HepG2 (cell line): ENCODE measurements around the gene PPM1H. TPM values are rescaled to one million over a fixed set of nuclear protein-coding genes. Genes with fewer than 3 reads are reported as not detected.

Experiments
- ATAC-seq: fragments of 200-7000 bp; cut with Tn5 transposase; 3 replicates; pipeline ENCODE4 v1.9.1; 2020; ENCODE audit warnings: mild to moderate bottlenecking, moderate library complexity
- BruUV-seq: library from RNA; stranded (reverse); fragments of 400-500 nt; replicated peaks from 2 replicates; lab custom pipeline; 2021; lab: Mats Ljungman, UMichigan
- CTCF ChIA-PET: fragments of 300-600 bp; formaldehyde crosslinking; extraction: SDS; loops from one replicate; lab custom pipeline; 2021; ENCODE audit warnings: low total read pairs, inconsistent platforms, low intra/inter-chr PET ratio; lab: Yijun Ruan, JAX
- POLR2A ChIA-PET: fragments of 350-600 bp; sonication (Branson Sonifier 250); formaldehyde crosslinking; loops from one replicate; lab custom pipeline; 2020; ENCODE audit warnings: antibody characterized with exemption, inconsistent platforms; lab: Yijun Ruan, JAX
- DNase-seq: peaks from one replicate; pipeline ENCODE4 v3.0.0-alpha.2; 2015; ENCODE audit warnings: low spot score
- FAIRE-seq: peaks from 3 replicates; lab custom pipeline; 2011; peaks lifted over from hg19 to GRCh38; lab: Jason Lieb, UNC
- H2AFZ ChIP-seq: one replicate; pipeline ENCODE4 v1.6.1; 2011; ENCODE audit warnings: low read length, inconsistent platforms
- H3K27ac ChIP-seq: fragments of 300-600 bp; 3 replicates; pipeline ENCODE4 v1.8.0; 2011; ENCODE audit warnings: mixed run types, mild to moderate bottlenecking, mixed read lengths, low read length, inconsistent platforms; ENCODE audit not compliant: insufficient read depth; ENCODE audit errors: extremely low read length
- H3K27me3 ChIP-seq, 2 experiments: fragments of 200-600 bp in 1 of 2; 2 replicates in 1 of 2; 3 replicates in 1 of 2; pipeline versions ENCODE4 v1.6.0 to v1.8.0; 2011; ENCODE audit warnings: low read length in 2 of 2, mild to moderate bottlenecking in 2 of 2, moderate library complexity in 2 of 2, inconsistent platforms in 1 of 2; ENCODE audit not compliant: insufficient read depth in 2 of 2, control insufficient read depth in 1 of 2
- H3K36me3 ChIP-seq, 2 experiments: fragments of 200-600 bp in 1 of 2; replicated peaks in 1 of 2; 2 replicates in 1 of 2; 3 replicates in 1 of 2; pipeline versions ENCODE4 v1.5.1 to v1.8.0; 2011; ENCODE audit warnings: low read length in 2 of 2, inconsistent platforms in 1 of 2; ENCODE audit not compliant: insufficient read depth in 2 of 2, control insufficient read depth in 1 of 2
- H3K4me1 ChIP-seq: 2 replicates; pipeline ENCODE4 v1.5.1; 2012; ENCODE audit warnings: low read length, inconsistent platforms; ENCODE audit not compliant: insufficient read depth
- H3K4me2 ChIP-seq: 2 replicates; pipeline ENCODE4 v1.6.0; 2011; ENCODE audit warnings: low read depth, low read length, inconsistent platforms
- H3K4me3 ChIP-seq, 3 experiments: fragments of 200-600 bp in 1 of 3; sonication (generic), shearing (Covaris generic) in 1 of 3; replicated peaks in 1 of 3; 2 replicates each; pipeline ENCODE4 v1.5.1; 2011 to 2016; ENCODE audit warnings: low read length in 3 of 3, inconsistent platforms in 2 of 3, low read depth in 2 of 3, mild to moderate bottlenecking in 2 of 3, control low read depth in 1 of 3, mixed read lengths in 1 of 3; ENCODE audit not compliant: insufficient read depth in 1 of 3
- H3K79me2 ChIP-seq: one replicate; pipeline ENCODE4 v1.6.1; 2011; ENCODE audit warnings: low read length, inconsistent platforms; ENCODE audit not compliant: insufficient read depth
- H3K9ac ChIP-seq: 2 replicates; pipeline ENCODE4 v1.6.0; 2011; ENCODE audit warnings: mild to moderate bottlenecking, low read depth, low read length, inconsistent platforms; ENCODE audit not compliant: insufficient read depth
- H3K9me3 ChIP-seq: 2 replicates; pipeline ENCODE4 v1.5.1; 2012; ENCODE audit warnings: mild to moderate bottlenecking, low read length
- H4K20me1 ChIP-seq: 2 replicates; pipeline ENCODE4 v1.6.0; 2011; ENCODE audit warnings: inconsistent platforms, mild to moderate bottlenecking, low read length, moderate library complexity; ENCODE audit not compliant: insufficient read depth
- ASH2L ChIP-seq: fragments of 300-600, 200-600 bp; sonication (generic); IDR thresholded peaks from 2 replicates; pipeline ENCODE4 v1.7.0; 2017; ENCODE audit warnings: low read depth, mild to moderate bottlenecking, moderate library complexity, mixed read lengths, low read length; ENCODE audit not compliant: insufficient read length
- ETV6 ChIP-seq: sonication (generic); formaldehyde crosslinking; conservative IDR thresholded peaks from 2 replicates; pipeline ENCODE4 v1.4.0; 2020; ENCODE audit warnings: missing genetic modification reagents
- ISL2 ChIP-seq: sonication (generic); formaldehyde crosslinking; IDR thresholded peaks from 2 replicates; pipeline ENCODE4 v1.5.0; 2020; ENCODE audit warnings: missing genetic modification reagents
- MIER2 ChIP-seq: IDR thresholded peaks from 2 replicates; pipeline ENCODE4 v1.6.1; 2016; ENCODE audit warnings: missing biosample characterization, missing genetic modification reagents
- NFIC ChIP-seq: IDR thresholded peaks from 2 replicates; pipeline ENCODE4 v1.6.1; 2012; ENCODE audit warnings: mild to moderate bottlenecking, low read length, inconsistent platforms
- RARA ChIP-seq: IDR thresholded peaks from 2 replicates; pipeline ENCODE4 v1.6.1; 2016; ENCODE audit warnings: missing genetic modification reagents, missing compliant biosample characterization
- RXRB ChIP-seq: IDR thresholded peaks from 2 replicates; pipeline ENCODE4 v1.6.1; 2016; ENCODE audit warnings: borderline replicate concordance, missing genetic modification reagents, missing compliant biosample characterization
- SOX13 ChIP-seq, 3 experiments: fragments of 450-650 bp in 1 of 3; sonication (generic) in 1 of 3; formaldehyde crosslinking in 1 of 3; IDR thresholded peaks in 2 of 3; conservative IDR thresholded peaks in 1 of 3; 2 replicates each; pipeline versions ENCODE4 v1.5.0 to v1.6.1; 2016 to 2020; ENCODE audit warnings: antibody characterized with exemption in 1 of 3, mild to moderate bottlenecking in 1 of 3, missing compliant biosample characterization in 1 of 3, missing genetic modification reagents in 1 of 3, moderate library complexity in 1 of 3
- SSRP1 ChIP-seq: IDR thresholded peaks from 2 replicates; pipeline ENCODE4 v1.6.1; 2016; ENCODE audit warnings: control low read depth
- YY1 ChIP-seq: IDR thresholded peaks from 2 replicates; pipeline ENCODE4 v1.6.1; 2011; ENCODE audit warnings: low read length, low read depth, moderate library complexity, mild to moderate bottlenecking; ENCODE audit not compliant: insufficient read depth, insufficient replicate concordance
- ZBTB42 ChIP-seq: sonication (generic); formaldehyde crosslinking; IDR thresholded peaks from 2 replicates; pipeline ENCODE4 v1.5.0; 2020; ENCODE audit warnings: mild to moderate bottlenecking, missing genetic modification reagents
- ZFP37 ChIP-seq: sonication (generic); formaldehyde crosslinking; IDR thresholded peaks from 2 replicates; pipeline ENCODE4 v1.4.0; 2020; ENCODE audit warnings: missing genetic modification reagents, borderline replicate concordance
- ZKSCAN8 ChIP-seq: IDR thresholded peaks from 2 replicates; pipeline ENCODE4 v1.6.1; 2016; ENCODE audit warnings: borderline replicate concordance, missing genetic modification reagents, missing compliant biosample characterization
- ZNF367 ChIP-seq: sonication (generic); formaldehyde crosslinking; IDR thresholded peaks from 2 replicates; pipeline ENCODE4 v1.4.0; 2020; ENCODE audit warnings: missing genetic modification reagents, borderline replicate concordance
- ZNF589 ChIP-seq: sonication (generic); formaldehyde crosslinking; conservative IDR thresholded peaks from 2 replicates; pipeline ENCODE4 v1.8.0; 2022; ENCODE audit warnings: mild to moderate bottlenecking, moderate library complexity, missing genetic modification reagents
- WGBS: methylation state at CpG from one replicate; pipeline ENCODE4 v1.1.6; 2017; ENCODE audit warnings: low lambda C conversion rate; 5-methylcytosine and 5-hydroxymethylcytosine counted together
- in situ Hi-C: cut with HindIII; loops from 2 replicates; pipeline ENCODE4 v1.10.0; 2017; ENCODE audit warnings: low pct_unique_long_range_greater_than_20kb; ENCODE audit not compliant: extremely low pct_ligation_motif_present
- intact Hi-C: fragments of 100-400 bp; cut with micrococcal nuclease; formaldehyde crosslinking; loops from one replicate; pipeline ENCODE4 v1.10.0; 2022; ENCODE audit not compliant: unreplicated experiment
- polyA plus RNA-seq, 8 experiments: library from polyadenylated mRNA; depleted of rRNA in 3 of 8; stranded (reverse) in 7 of 8; unstranded in 1 of 8; fragments of >200 nt; fragmentation: Illumina TruSeq in 4 of 8; extraction: Trizol in 4 of 8; gene quantifications; 2 replicates each; pipeline versions ENCODE4 v1.2.1 to v1.2.3, GENCODE V29; 2011 to 2016; ENCODE audit warnings: low read depth in 4 of 8, missing spikeins in 1 of 8, mixed read lengths in 1 of 8; ENCODE audit not compliant: insufficient read depth in 1 of 8
- total RNA-seq, 5 experiments: library from RNA; depleted of rRNA; stranded (reverse); fragments of >200 nt; fragmentation: Illumina TruSeq; extraction: Trizol; gene quantifications; 2 replicates each; pipeline ENCODE4 v1.2.3, GENCODE V29; 2016; ENCODE audit warnings: low read depth in 1 of 5
- TF ChIP-seq, protein P1 (sequence below): sonication (generic); formaldehyde crosslinking; conservative IDR thresholded peaks from 2 replicates; pipeline ENCODE4 v1.4.0; 2020; ENCODE audit warnings: mild to moderate bottlenecking, missing genetic modification reagents, moderate library complexity
- TF ChIP-seq, protein P2 (sequence below): IDR thresholded peaks from 2 replicates; pipeline ENCODE4 v1.6.1; 2016; ENCODE audit warnings: low read depth, control low read depth
- TF ChIP-seq, protein P3 (sequence below): sonication (generic); formaldehyde crosslinking; IDR thresholded peaks from 2 replicates; pipeline ENCODE4 v1.4.0; 2020; ENCODE audit warnings: missing genetic modification reagents, borderline replicate concordance

Gene PPM1H
- total and polyA plus RNA-seq, 2 of the 13 experiments (the other 11 are each of a cell fraction or from before 2014, with no cell fraction given) = 29.1 to 38.1 TPM

DNA sequence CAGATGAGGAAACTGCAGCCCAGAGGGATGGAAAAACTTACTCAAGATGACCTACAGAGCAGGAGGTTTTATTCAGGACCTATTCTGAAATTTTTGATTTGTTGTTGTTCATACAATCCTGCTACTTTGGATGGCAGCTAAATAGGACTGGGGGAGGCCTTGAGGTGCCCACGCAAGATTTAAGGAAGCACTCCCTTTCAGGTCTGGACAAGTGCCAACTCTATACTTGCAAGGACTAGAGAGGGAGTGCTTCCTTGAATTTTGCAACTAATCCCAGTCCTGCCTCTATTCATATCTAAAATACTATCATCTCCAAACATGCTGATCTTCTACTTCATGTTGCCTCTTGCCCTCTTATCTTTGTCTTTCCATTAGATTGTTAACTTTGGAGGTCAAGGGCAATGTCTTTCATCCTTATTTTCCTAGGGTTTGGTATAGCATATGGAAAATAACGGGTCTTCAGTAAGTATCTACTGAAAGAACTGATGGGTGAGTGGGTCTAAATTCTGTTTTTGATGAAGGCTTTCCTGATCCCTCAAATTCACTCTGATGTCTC, 28.6 kb upstream of the PPM1H start:
- ATAC-seq (no peak), DNase-seq (peak; percentile 29), FAIRE-seq (no peak)
- Histone ChIP-seq H3K36me3 (no peaks in the 10 kb centered on the region), H3K27ac (no peak overlapping the region), H4K20me1 (no peaks in the 10 kb centered on the region), H3K4me3 (no peak overlapping the region), H3K9ac (no peak overlapping the region), H3K27me3 (no peaks in the 10 kb centered on the region), H3K4me1 (peaks cover 69% of the 10 kb centered on the region), H3K4me2 (no peak overlapping the region), H3K79me2 (no peaks in the 10 kb centered on the region), H3K9me3 (no peaks in the 10 kb centered on the region), H2AFZ (no peak overlapping the region)
- in situ Hi-C loops (no loop called here), intact Hi-C loops (no loop called here)
- no TSS peak for BruUV-seq
- CTCF ChIA-PET = no interaction called here
- WGBS = 23% methylated on average over 2 of the region's 2 CpGs
- POLR2A ChIA-PET = interaction anchor here (0.6 to 0.7 kb wide), 2 partner anchors 33 to 71 kb away, joined by 3 read pairs; no protein-coding TSS in a partner anchor
- no peak for TF ChIP-seq SSRP1 (CRISPR knock-in tag)
- no peak for TF ChIP-seq MIER2 (CRISPR knock-in tag)
- no peak for TF ChIP-seq RXRB (CRISPR knock-in tag)
- no peak for TF ChIP-seq ZKSCAN8 (CRISPR knock-in tag)
- peak; percentile 41; the same call in 1 of the 2 replicates for TF ChIP-seq RARA (CRISPR knock-in tag)
- TF ChIP-seq, protein P1, sequence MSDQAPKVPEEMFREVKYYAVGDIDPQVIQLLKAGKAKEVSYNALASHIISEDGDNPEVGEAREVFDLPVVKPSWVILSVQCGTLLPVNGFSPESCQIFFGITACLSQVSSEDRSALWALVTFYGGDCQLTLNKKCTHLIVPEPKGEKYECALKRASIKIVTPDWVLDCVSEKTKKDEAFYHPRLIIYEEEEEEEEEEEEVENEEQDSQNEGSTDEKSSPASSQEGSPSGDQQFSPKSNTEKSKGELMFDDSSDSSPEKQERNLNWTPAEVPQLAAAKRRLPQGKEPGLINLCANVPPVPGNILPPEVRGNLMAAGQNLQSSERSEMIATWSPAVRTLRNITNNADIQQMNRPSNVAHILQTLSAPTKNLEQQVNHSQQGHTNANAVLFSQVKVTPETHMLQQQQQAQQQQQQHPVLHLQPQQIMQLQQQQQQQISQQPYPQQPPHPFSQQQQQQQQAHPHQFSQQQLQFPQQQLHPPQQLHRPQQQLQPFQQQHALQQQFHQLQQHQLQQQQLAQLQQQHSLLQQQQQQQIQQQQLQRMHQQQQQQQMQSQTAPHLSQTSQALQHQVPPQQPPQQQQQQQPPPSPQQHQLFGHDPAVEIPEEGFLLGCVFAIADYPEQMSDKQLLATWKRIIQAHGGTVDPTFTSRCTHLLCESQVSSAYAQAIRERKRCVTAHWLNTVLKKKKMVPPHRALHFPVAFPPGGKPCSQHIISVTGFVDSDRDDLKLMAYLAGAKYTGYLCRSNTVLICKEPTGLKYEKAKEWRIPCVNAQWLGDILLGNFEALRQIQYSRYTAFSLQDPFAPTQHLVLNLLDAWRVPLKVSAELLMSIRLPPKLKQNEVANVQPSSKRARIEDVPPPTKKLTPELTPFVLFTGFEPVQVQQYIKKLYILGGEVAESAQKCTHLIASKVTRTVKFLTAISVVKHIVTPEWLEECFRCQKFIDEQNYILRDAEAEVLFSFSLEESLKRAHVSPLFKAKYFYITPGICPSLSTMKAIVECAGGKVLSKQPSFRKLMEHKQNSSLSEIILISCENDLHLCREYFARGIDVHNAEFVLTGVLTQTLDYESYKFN (CRISPR knock-in tag) = 0 out of 2 replicates have a peak, but pooled peaks have one; percentile 26
- TF ChIP-seq, protein P2, sequence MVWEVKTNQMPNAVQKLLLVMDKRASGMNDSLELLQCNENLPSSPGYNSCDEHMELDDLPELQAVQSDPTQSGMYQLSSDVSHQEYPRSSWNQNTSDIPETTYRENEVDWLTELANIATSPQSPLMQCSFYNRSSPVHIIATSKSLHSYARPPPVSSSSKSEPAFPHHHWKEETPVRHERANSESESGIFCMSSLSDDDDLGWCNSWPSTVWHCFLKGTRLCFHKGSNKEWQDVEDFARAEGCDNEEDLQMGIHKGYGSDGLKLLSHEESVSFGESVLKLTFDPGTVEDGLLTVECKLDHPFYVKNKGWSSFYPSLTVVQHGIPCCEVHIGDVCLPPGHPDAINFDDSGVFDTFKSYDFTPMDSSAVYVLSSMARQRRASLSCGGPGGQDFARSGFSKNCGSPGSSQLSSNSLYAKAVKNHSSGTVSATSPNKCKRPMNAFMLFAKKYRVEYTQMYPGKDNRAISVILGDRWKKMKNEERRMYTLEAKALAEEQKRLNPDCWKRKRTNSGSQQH = no peak
- TF ChIP-seq, protein P3, sequence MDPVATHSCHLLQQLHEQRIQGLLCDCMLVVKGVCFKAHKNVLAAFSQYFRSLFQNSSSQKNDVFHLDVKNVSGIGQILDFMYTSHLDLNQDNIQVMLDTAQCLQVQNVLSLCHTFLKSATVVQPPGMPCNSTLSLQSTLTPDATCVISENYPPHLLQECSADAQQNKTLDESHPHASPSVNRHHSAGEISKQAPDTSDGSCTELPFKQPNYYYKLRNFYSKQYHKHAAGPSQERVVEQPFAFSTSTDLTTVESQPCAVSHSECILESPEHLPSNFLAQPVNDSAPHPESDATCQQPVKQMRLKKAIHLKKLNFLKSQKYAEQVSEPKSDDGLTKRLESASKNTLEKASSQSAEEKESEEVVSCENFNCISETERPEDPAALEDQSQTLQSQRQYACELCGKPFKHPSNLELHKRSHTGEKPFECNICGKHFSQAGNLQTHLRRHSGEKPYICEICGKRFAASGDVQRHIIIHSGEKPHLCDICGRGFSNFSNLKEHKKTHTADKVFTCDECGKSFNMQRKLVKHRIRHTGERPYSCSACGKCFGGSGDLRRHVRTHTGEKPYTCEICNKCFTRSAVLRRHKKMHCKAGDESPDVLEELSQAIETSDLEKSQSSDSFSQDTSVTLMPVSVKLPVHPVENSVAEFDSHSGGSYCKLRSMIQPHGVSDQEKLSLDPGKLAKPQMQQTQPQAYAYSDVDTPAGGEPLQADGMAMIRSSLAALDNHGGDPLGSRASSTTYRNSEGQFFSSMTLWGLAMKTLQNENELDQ (CRISPR knock-in tag) = no peak
- TF ChIP-seq ZBTB42 (CRISPR knock-in tag) = no peak
- TF ChIP-seq ZNF589 (CRISPR knock-in tag) = no peak
- TF ChIP-seq ASH2L = no peak
- TF ChIP-seq NFIC = no peak
- TF ChIP-seq YY1 = no peak
- no peak for TF ChIP-seq ETV6 (CRISPR knock-in tag)
- no peak for TF ChIP-seq ZNF367 (CRISPR knock-in tag)
- no peak for TF ChIP-seq ZFP37 (CRISPR knock-in tag)
- no peak for TF ChIP-seq SOX13 (IDR thresholded peaks at IDR 0.05)
- peak in 1 of 2 experiments; percentile 66; a peak in 1 of 4 replicates for TF ChIP-seq SOX13 (CRISPR knock-in tag; conservative IDR thresholded peaks at IDR 0.05 in 1 of 2, IDR thresholded peaks at IDR 0.05 in 1 of 2)
- TF ChIP-seq ISL2 (CRISPR knock-in tag) = peak; percentile 87
